ENCODE measurements around the gene KCNJ12. TPM values are rescaled to one million over a fixed set of nuclear protein-coding genes. Genes with fewer than 3 reads are reported as not detected.
"Not testable (repeated sequence)": the region's sequence is repeated elsewhere in the genome, so short reads cannot be mapped to it uniquely, and the experiment has no call there.

The KCNJ12 gene
- polyA plus RNA-seq, 2 of the 4 experiments (the other 2 are of a cell fraction) = 0.34 to 0.44 TPM

- peaks cover 6% of the 10 kb centered on the region; the same call in 1 of the 3 replicates for H3K4me1 ChIP-seq
- FAIRE-seq = no peak
- no peak for DNase-seq (ENCODE audit: low read depth in 1 of 2, low spot score in 1 of 2)
- 64% methylated on average over 4 of the region's 4 CpGs for WGBS (ENCODE audit: missing lambda C conversion rate)
- H3K4me3 ChIP-seq = no peak overlapping the region
- ATAC-seq = no peak
- no peak overlapping the region for H3K27ac ChIP-seq
- no peaks in the 10 kb centered on the region for H3K9me3 ChIP-seq
- TF ChIP-seq HOXB5 (CRISPR knock-in tag; IDR thresholded peaks at IDR 0.05) (no peak), RARB (CRISPR knock-in tag; IDR thresholded peaks at IDR 0.05) (no peak), BHLHE40 (IDR thresholded peaks at IDR 0.05; ENCODE audit: low read depth, low read length) (no peak), EHMT2 (IDR thresholded peaks at IDR 0.05; ENCODE audit: low read depth) (no peak), GATA3 (IDR thresholded peaks at IDR 0.05; ENCODE audit: borderline replicate concordance) (no peak), FOXS1 (CRISPR knock-in tag; IDR thresholded peaks at IDR 0.05) (no peak), TFCP2L1 (CRISPR knock-in tag; IDR thresholded peaks at IDR 0.05) (no peak)
- CTCF ChIA-PET = interaction anchor here (0.7 to 8.0 kb wide), 5 partner anchors 9 to 333 kb away, joined by 3 to 189 read pairs (median 3); no protein-coding TSS in a partner anchor
- H3K4me2 ChIP-seq = no peak overlapping the region
- POLR2A ChIA-PET = no interaction called here
These were observed 78.3 kb downstream of the KCNJ12 start for GRCh38 chr17:21454441-21454840.

- FAIRE-seq = no peak
- POLR2A ChIA-PET = no interaction called here
- H3K9me3 ChIP-seq = no peaks in the 10 kb centered on the region
- TF ChIP-seq RAD21 (conservative IDR thresholded peaks at IDR 0.05 in 1 of 2, IDR thresholded peaks at IDR 0.05 in 1 of 2) (no peak), BHLHE40 (IDR thresholded peaks at IDR 0.05; ENCODE audit: low read depth, low read length) (no peak), RNF2 (IDR thresholded peaks at IDR 0.05; ENCODE audit: borderline replicate concordance, low read depth) (no peak), RFX5 (IDR thresholded peaks at IDR 0.05) (no peak), HOXA7 (CRISPR knock-in tag; IDR thresholded peaks at IDR 0.05) (no peak), KDM1A (IDR thresholded peaks at IDR 0.05; ENCODE audit: low read depth) (no peak), ELK1 (IDR thresholded peaks at IDR 0.05; ENCODE audit: low read depth, low read length) (no peak), FOXS1 (CRISPR knock-in tag; IDR thresholded peaks at IDR 0.05) (no peak), USF2 (IDR thresholded peaks at IDR 0.05) (no peak), CBX8 (IDR thresholded peaks at IDR 0.05) (no peak), ESRRA (IDR thresholded peaks at IDR 0.05; ENCODE audit: borderline replicate concordance, low read length) (no peak), ZNF302 (CRISPR knock-in tag; IDR thresholded peaks at IDR 0.05) (no peak), HDAC2 (IDR thresholded peaks at IDR 0.05) (no peak), HMGXB4 (CRISPR knock-in tag; IDR thresholded peaks at IDR 0.05; ENCODE audit: borderline replicate concordance) (no peak), CHD2 (IDR thresholded peaks at IDR 0.05; ENCODE audit: low read length, partially characterized antibody) (no peak), TFCP2L1 (CRISPR knock-in tag; IDR thresholded peaks at IDR 0.05) (no peak), GATA3 (IDR thresholded peaks at IDR 0.05; ENCODE audit: borderline replicate concordance) (no peak), ZFP36 (IDR thresholded peaks at IDR 0.05; ENCODE audit: borderline replicate concordance, partially characterized antibody) (no peak), EHF (CRISPR knock-in tag; IDR thresholded peaks at IDR 0.05) (no peak)
- H3K4me3 ChIP-seq = no peak overlapping the region
- H3K4me1 ChIP-seq = peaks cover 6% of the 10 kb centered on the region; the same call in 1 of the 3 replicates
- CTCF ChIA-PET = interaction anchor here (0.9 to 8.0 kb wide), 5 partner anchors 9 to 265 kb away, joined by 3 to 189 read pairs (median 18); no protein-coding TSS in a partner anchor
- no peak overlapping the region for H3K27ac ChIP-seq
- H3K4me2 ChIP-seq = no peak overlapping the region
- ATAC-seq = no peak
- no peak for DNase-seq (ENCODE audit: low read depth in 1 of 2, low spot score in 1 of 2)
- 52% methylated on average over 6 of the region's 6 CpGs for WGBS (ENCODE audit: missing lambda C conversion rate)
These were observed 79.6 kb downstream of the KCNJ12 start for GRCh38 chr17:21455761-21456160.

- ATAC-seq; DNase-seq (ENCODE audit: low read depth in 1 of 2, low spot score in 1 of 2); FAIRE-seq; H3K27ac ChIP-seq; H3K4me3 ChIP-seq; H3K9me3 ChIP-seq; H3K4me1 ChIP-seq: not testable (repeated sequence)
- peak overlapping the region; percentile 55 for H3K4me2 ChIP-seq
- POLR2A ChIA-PET = interaction anchor here (0.7 to 1.3 kb wide), 7 partner anchors 55 to 413 kb away, joined by 3 to 8 read pairs (median 4); no protein-coding TSS in a partner anchor
- CTCF ChIA-PET = interaction anchor here (0.6 to 8.0 kb wide), 40 partner anchors 10 to 1307 kb away, joined by 3 to 189 read pairs (median 5); partner anchors contain the start of gene DHRS7B
- WGBS (ENCODE audit: missing lambda C conversion rate) = 64% methylated on average over 5 of the region's 5 CpGs
These were observed 80.3 kb downstream of the KCNJ12 start for GRCh38 chr17:21456449-21456848.

Data from A549 (cell line).